HEK293 (cell line): ENCODE data around the gene P2RX1.

Experiments
- CTCF ChIA-PET: fragments of 350-600 bp; formaldehyde crosslinking; extraction: SDS; loops from one replicate; lab custom pipeline; 2021; ENCODE audit warnings: antibody characterized with exemption; lab: Yijun Ruan, JAX
- POLR2A ChIA-PET: fragments of 300-600 bp; formaldehyde crosslinking; extraction: SDS; loops from one replicate; lab custom pipeline; 2020; ENCODE audit warnings: antibody characterized with exemption, inconsistent platforms; lab: Yijun Ruan, JAX
- H3K27ac ChIP-seq: fragments of 200-500 bp; sonication (Bioruptor generic); 2 replicates; pipeline ENCODE4 v1.5.1; 2014; ENCODE audit warnings: low read depth, low read length, control low read depth, inconsistent platforms; ENCODE audit errors: extremely low read depth
- H3K36me3 ChIP-seq, 2 experiments: fragments of 200-500 bp in 1 of 2; sonication (Bioruptor generic) in 1 of 2; 1 replicate in 1 of 2; 2 replicates in 1 of 2; pipeline ENCODE4 v1.5.1; 2014 to 2017; ENCODE audit warnings: inconsistent platforms in 2 of 2, low read length in 2 of 2; ENCODE audit not compliant: control insufficient read depth in 2 of 2, insufficient read depth in 1 of 2
- H3K4me1 ChIP-seq: fragments of 200-500 bp; sonication (Bioruptor generic); 2 replicates; pipeline ENCODE4 v1.5.1; 2014; ENCODE audit warnings: mild to moderate bottlenecking, low read length, inconsistent platforms; ENCODE audit not compliant: control insufficient read depth, insufficient read depth
- H3K4me3 ChIP-seq: 2 replicates; pipeline ENCODE4 v1.5.1; 2011; ENCODE audit warnings: low read depth, mild to moderate bottlenecking, control low read depth, low read length, moderate library complexity
- H3K9me3 ChIP-seq: fragments of 200-500 bp; sonication (Bioruptor generic); 2 replicates; pipeline ENCODE4 v1.5.1; 2014; ENCODE audit warnings: low read depth, low read length, inconsistent platforms; ENCODE audit not compliant: control insufficient read depth, insufficient read depth
- GLIS1 ChIP-seq: fragments of 450-650 bp; formaldehyde crosslinking; IDR thresholded peaks from 2 replicates; pipeline ENCODE4 v1.5.1; 2016; ENCODE audit warnings: missing biosample characterization, missing genetic modification characterization
- GLIS2 ChIP-seq: fragments of 450-650 bp; formaldehyde crosslinking; IDR thresholded peaks from 2 replicates; pipeline ENCODE4 v1.5.1; 2016; ENCODE audit warnings: missing biosample characterization, missing genetic modification characterization
- OVOL3 ChIP-seq: fragments of 450-650 bp; formaldehyde crosslinking; IDR thresholded peaks from 2 replicates; pipeline ENCODE4 v1.5.1; 2016; ENCODE audit warnings: missing biosample characterization, missing genetic modification characterization
- PRDM2 ChIP-seq: fragments of 450-650 bp; formaldehyde crosslinking; IDR thresholded peaks from 2 replicates; pipeline ENCODE4 v1.5.1; 2016; ENCODE audit warnings: missing biosample characterization, missing genetic modification characterization, borderline replicate concordance
- SP7 ChIP-seq: fragments of 450-650 bp; formaldehyde crosslinking; IDR thresholded peaks from 2 replicates; pipeline ENCODE4 v1.5.1; 2016; ENCODE audit warnings: missing biosample characterization, missing genetic modification characterization
- ZBTB20 ChIP-seq: fragments of 450-650 bp; formaldehyde crosslinking; IDR thresholded peaks from 2 replicates; pipeline ENCODE4 v1.5.1; 2016; ENCODE audit warnings: missing biosample characterization, missing genetic modification characterization
- ZFHX2 ChIP-seq: fragments of 450-650 bp; formaldehyde crosslinking; conservative IDR thresholded peaks from 2 replicates; pipeline ENCODE4 v1.5.1; 2016; ENCODE audit warnings: missing biosample characterization, missing genetic modification characterization
- ZNF114 ChIP-seq: fragments of 450-650 bp; formaldehyde crosslinking; IDR thresholded peaks from 2 replicates; pipeline ENCODE4 v1.5.0; 2017; ENCODE audit warnings: missing biosample characterization, missing genetic modification characterization
- ZNF121 ChIP-seq: fragments of 450-650 bp; formaldehyde crosslinking; IDR thresholded peaks from 2 replicates; pipeline ENCODE4 v1.5.1; 2016; ENCODE audit warnings: missing biosample characterization, missing genetic modification characterization
- ZNF140 ChIP-seq: fragments of 450-650 bp; formaldehyde crosslinking; IDR thresholded peaks from 2 replicates; pipeline ENCODE4 v1.5.1; 2016; ENCODE audit warnings: missing biosample characterization, missing genetic modification characterization
- ZNF223 ChIP-seq: fragments of 450-650 bp; formaldehyde crosslinking; IDR thresholded peaks from 2 replicates; pipeline ENCODE4 v1.5.1; 2016; ENCODE audit warnings: missing biosample characterization, missing genetic modification characterization
- ZNF530 ChIP-seq: fragments of 450-650 bp; formaldehyde crosslinking; IDR thresholded peaks from 2 replicates; pipeline ENCODE4 v1.5.1; 2016; ENCODE audit warnings: low read depth, missing biosample characterization, missing genetic modification characterization
- ZNF571 ChIP-seq: fragments of 450-650 bp; formaldehyde crosslinking; IDR thresholded peaks from 2 replicates; pipeline ENCODE4 v1.5.0; 2017; ENCODE audit warnings: missing biosample characterization, missing genetic modification characterization
- ZNF580 ChIP-seq: fragments of 450-650 bp; formaldehyde crosslinking; IDR thresholded peaks from 2 replicates; pipeline ENCODE4 v1.5.1; 2016; ENCODE audit warnings: missing biosample characterization, missing genetic modification characterization
- ZNF585B ChIP-seq: fragments of 450-650 bp; formaldehyde crosslinking; IDR thresholded peaks from 2 replicates; pipeline ENCODE4 v1.5.1; 2016; ENCODE audit warnings: missing biosample characterization, missing genetic modification characterization
- ZSCAN23 ChIP-seq: fragments of 450-650 bp; formaldehyde crosslinking; IDR thresholded peaks from 2 replicates; pipeline ENCODE4 v1.5.1; 2016; ENCODE audit warnings: missing biosample characterization, missing genetic modification characterization
- TF ChIP-seq, protein P1 (sequence below): fragments of 450-650 bp; formaldehyde crosslinking; IDR thresholded peaks from 2 replicates; pipeline ENCODE4 v1.5.1; 2016; ENCODE audit warnings: missing biosample characterization, missing genetic modification characterization
- TF ChIP-seq, protein P2 (sequence below): fragments of 450-650 bp; formaldehyde crosslinking; IDR thresholded peaks from 2 replicates; pipeline ENCODE4 v1.5.1; 2016; ENCODE audit warnings: missing biosample characterization, missing genetic modification characterization
- TF ChIP-seq, protein P3 (sequence below): fragments of 450-650 bp; formaldehyde crosslinking; IDR thresholded peaks from 2 replicates; pipeline ENCODE4 v1.5.1; 2016; ENCODE audit warnings: missing biosample characterization, missing genetic modification characterization
- TF ChIP-seq, protein P4 (sequence below): fragments of 450-650 bp; formaldehyde crosslinking; IDR thresholded peaks from 2 replicates; pipeline ENCODE4 v1.5.1; 2016; ENCODE audit warnings: missing biosample characterization, missing genetic modification characterization

The P2RX1 gene

GRCh38 chr17:3917391-3917931 lies 1.2 kb upstream of the P2RX1 start (continued):
- TF ChIP-seq, protein P1, sequence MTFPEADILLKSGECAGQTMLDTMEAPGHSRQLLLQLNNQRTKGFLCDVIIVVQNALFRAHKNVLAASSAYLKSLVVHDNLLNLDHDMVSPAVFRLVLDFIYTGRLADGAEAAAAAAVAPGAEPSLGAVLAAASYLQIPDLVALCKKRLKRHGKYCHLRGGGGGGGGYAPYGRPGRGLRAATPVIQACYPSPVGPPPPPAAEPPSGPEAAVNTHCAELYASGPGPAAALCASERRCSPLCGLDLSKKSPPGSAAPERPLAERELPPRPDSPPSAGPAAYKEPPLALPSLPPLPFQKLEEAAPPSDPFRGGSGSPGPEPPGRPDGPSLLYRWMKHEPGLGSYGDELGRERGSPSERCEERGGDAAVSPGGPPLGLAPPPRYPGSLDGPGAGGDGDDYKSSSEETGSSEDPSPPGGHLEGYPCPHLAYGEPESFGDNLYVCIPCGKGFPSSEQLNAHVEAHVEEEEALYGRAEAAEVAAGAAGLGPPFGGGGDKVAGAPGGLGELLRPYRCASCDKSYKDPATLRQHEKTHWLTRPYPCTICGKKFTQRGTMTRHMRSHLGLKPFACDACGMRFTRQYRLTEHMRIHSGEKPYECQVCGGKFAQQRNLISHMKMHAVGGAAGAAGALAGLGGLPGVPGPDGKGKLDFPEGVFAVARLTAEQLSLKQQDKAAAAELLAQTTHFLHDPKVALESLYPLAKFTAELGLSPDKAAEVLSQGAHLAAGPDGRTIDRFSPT (tag by site-specific recombination) = no peak
- TF ChIP-seq ZFHX2 (tag by site-specific recombination) = 0 out of 2 replicates have a peak, but pooled peaks have one; percentile 5
- no peak for TF ChIP-seq ZBTB20
- 0 out of 2 replicates have a peak, but pooled peaks have one; percentile 24 for TF ChIP-seq SP7 (tag by site-specific recombination)
- no peak for TF ChIP-seq ZNF580
- TF ChIP-seq ZNF223 (tag by site-specific recombination) = no peak
- TF ChIP-seq GLIS1 (tag by site-specific recombination) = peak; percentile 75
- TF ChIP-seq, protein P2, sequence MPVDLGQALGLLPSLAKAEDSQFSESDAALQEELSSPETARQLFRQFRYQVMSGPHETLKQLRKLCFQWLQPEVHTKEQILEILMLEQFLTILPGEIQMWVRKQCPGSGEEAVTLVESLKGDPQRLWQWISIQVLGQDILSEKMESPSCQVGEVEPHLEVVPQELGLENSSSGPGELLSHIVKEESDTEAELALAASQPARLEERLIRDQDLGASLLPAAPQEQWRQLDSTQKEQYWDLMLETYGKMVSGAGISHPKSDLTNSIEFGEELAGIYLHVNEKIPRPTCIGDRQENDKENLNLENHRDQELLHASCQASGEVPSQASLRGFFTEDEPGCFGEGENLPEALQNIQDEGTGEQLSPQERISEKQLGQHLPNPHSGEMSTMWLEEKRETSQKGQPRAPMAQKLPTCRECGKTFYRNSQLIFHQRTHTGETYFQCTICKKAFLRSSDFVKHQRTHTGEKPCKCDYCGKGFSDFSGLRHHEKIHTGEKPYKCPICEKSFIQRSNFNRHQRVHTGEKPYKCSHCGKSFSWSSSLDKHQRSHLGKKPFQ (tag by site-specific recombination) = no peak
- TF ChIP-seq, protein P3, sequence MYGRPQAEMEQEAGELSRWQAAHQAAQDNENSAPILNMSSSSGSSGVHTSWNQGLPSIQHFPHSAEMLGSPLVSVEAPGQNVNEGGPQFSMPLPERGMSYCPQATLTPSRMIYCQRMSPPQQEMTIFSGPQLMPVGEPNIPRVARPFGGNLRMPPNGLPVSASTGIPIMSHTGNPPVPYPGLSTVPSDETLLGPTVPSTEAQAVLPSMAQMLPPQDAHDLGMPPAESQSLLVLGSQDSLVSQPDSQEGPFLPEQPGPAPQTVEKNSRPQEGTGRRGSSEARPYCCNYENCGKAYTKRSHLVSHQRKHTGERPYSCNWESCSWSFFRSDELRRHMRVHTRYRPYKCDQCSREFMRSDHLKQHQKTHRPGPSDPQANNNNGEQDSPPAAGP = peak; percentile 52; the same call in 1 of the 2 replicates
- TF ChIP-seq, protein P4, sequence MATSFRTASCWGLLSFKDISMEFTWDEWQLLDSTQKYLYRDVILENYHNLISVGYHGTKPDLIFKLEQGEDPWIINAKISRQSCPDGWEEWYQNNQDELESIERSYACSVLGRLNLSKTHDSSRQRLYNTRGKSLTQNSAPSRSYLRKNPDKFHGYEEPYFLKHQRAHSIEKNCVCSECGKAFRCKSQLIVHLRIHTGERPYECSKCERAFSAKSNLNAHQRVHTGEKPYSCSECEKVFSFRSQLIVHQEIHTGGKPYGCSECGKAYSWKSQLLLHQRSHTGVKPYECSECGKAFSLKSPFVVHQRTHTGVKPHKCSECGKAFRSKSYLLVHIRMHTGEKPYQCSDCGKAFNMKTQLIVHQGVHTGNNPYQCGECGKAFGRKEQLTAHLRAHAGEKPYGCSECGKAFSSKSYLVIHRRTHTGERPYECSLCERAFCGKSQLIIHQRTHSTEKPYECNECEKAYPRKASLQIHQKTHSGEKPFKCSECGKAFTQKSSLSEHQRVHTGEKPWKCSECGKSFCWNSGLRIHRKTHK (tag by site-specific recombination) = no peak
- no peak for TF ChIP-seq ZNF530 (tag by site-specific recombination)
- TF ChIP-seq ZNF114 (tag by site-specific recombination) = no peak
- TF ChIP-seq GLIS2 (tag by site-specific recombination) = peak; percentile 77
- no peak for TF ChIP-seq OVOL3 (tag by site-specific recombination)

DNA sequence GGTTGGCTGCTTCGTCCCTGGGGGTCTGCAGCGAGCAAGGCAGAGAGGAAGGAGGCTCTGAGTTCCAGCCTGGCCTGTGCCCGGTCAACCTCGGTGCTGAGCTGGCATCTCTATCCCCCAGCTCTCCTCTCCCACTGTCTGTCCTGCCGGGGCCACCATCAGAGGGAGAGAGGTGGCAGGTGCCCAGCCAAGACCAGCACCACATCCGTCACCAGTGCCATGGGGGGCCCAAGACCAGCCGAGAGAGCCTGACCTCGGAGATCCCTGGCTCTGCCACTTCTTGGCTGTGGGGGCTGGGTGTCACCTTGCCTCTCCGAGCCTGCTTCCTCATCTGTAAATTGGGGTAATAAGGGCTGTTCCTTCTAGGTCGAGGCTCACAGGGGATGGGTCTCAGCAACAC lies 560 bp upstream of the P2RX1 start:
- TF ChIP-seq PRDM2 = no peak
- TF ChIP-seq ZSCAN23 (tag by site-specific recombination) = no peak
- no peak for TF ChIP-seq ZNF140 (tag by site-specific recombination)
- no peak for TF ChIP-seq ZNF571 (tag by site-specific recombination)
- TF ChIP-seq ZNF121 (tag by site-specific recombination) = no peak
- TF ChIP-seq ZNF585B (tag by site-specific recombination) = no peak
- Histone ChIP-seq H3K4me1 (peaks cover 2% of the 10 kb centered on the region; the same call in 1 of the 2 replicates), H3K4me3 (no peak overlapping the region), H3K9me3 (no peaks in the 10 kb centered on the region), H3K27ac (no peak overlapping the region), H3K36me3 (no peaks in the 10 kb centered on the region)
- POLR2A ChIA-PET = interaction anchor here (1.5 to 1.9 kb wide), 2 partner anchors 23 to 48 kb away, joined by 4 to 6 read pairs; partner anchors contain the start of gene CAMKK1
- CTCF ChIA-PET = interaction anchor here (0.8 to 2.7 kb wide), 9 partner anchors 11 to 179 kb away, joined by 3 to 19 read pairs (median 7); partner anchors contain the start of gene CAMKK1
